ENCODE data around the gene ZNF578. TPM values are rescaled to one million over a fixed set of nuclear protein-coding genes. Genes with fewer than 3 reads are reported as not detected.
"Not testable (repeated sequence)": the region's sequence is repeated elsewhere in the genome, so short reads cannot be mapped to it uniquely, and the experiment has no call there.

The ZNF578 gene
- total RNA-seq, 4 donors from 2014 or later = 0.95 to 0.96 TPM; not detected in 2

DNA sequence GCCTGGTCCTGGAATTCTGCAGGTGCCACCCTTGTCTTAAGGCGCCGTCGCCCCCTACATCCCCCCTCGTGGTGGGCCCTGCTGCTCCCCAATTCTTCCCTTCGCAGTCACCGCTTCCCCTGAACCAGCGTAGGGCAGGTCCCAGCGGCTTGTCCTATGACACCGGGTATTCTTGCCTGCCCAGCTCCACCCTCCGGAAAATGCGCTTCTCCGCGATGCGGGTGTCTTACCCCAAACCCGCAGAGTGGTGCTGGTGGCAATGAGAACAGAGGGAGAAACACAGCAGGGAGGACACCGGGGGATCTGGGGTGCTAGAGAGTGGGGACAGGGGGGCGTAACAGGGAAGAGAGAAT is 83.1 kb downstream of the ZNF578 start:
- peaks cover 0 to 9% (median 3%) of the 10 kb centered on the region in 4 donors for H3K4me1 ChIP-seq
- 48% methylated on average over 17 of the region's 17 CpGs; no CpG with 5 or more reads in 1 of the 2 donors for WGBS, 2 donors (ENCODE audit: low coverage in 1 of 2)
- peak; percentile 15 for DNase-seq
- H3K27ac ChIP-seq = peak overlapping the region; percentile 64 to 86 (median 75)
- H3K36me3 ChIP-seq = peaks cover 0 to 34% (median 17%) of the 10 kb centered on the region in 4 donors
- in situ Hi-C loops (cut with MboI; ENCODE audit: low pct_ligation_motif_present in 1 of 4, low pct_unique_long_range_greater_than_20kb in 1 of 4, low sequenced_read_pairs in 3 of 4) (no loop called here), intact Hi-C loops (cut with DNase I; ENCODE audit: low total_unique reads) (no loop called here)
- H3K9me3 ChIP-seq = peaks cover 9 to 33% of the 10 kb centered on the region in 2 donors
- TF ChIP-seq EP300 (IDR thresholded peaks at IDR 0.05; ENCODE audit: low read depth) (no peak), POLR2A (IDR thresholded peaks at IDR 0.05) (no peak), POLR2AphosphoS5 (IDR thresholded peaks at IDR 0.05) (no peak)
- TF ChIP-seq, protein P1, sequence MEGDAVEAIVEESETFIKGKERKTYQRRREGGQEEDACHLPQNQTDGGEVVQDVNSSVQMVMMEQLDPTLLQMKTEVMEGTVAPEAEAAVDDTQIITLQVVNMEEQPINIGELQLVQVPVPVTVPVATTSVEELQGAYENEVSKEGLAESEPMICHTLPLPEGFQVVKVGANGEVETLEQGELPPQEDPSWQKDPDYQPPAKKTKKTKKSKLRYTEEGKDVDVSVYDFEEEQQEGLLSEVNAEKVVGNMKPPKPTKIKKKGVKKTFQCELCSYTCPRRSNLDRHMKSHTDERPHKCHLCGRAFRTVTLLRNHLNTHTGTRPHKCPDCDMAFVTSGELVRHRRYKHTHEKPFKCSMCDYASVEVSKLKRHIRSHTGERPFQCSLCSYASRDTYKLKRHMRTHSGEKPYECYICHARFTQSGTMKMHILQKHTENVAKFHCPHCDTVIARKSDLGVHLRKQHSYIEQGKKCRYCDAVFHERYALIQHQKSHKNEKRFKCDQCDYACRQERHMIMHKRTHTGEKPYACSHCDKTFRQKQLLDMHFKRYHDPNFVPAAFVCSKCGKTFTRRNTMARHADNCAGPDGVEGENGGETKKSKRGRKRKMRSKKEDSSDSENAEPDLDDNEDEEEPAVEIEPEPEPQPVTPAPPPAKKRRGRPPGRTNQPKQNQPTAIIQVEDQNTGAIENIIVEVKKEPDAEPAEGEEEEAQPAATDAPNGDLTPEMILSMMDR (IDR thresholded peaks at IDR 0.05) = no peak
- H3K4me3 ChIP-seq = peak overlapping the region; percentile 21 to 61 (median 39)
- no peaks in the 10 kb centered on the region for H3K27me3 ChIP-seq

DNA sequence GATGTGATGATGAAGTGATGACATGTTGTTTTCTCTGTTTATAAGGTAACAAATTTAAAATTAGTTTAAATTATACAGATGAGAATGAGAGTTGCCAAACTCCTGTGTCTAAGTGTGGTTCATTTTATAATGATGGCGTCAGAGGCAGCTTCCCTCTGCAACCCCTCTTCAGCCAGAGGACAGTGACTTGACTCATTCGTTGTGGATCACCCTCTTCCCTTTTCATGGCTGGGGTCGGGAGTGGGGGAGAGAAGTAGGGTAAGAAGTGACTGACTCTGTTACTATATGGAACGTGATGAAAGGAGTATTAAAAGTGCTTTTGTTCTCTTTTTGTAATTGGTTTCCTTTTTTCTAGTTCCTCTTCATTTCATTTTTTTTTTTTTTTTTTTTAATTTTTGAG is 85.5 kb downstream of the ZNF578 start:
- H3K9me3 ChIP-seq = peaks cover 12 to 24% of the 10 kb centered on the region in 2 donors
- H3K4me3 ChIP-seq; H3K4me1 ChIP-seq; DNase-seq; in situ Hi-C loops (cut with MboI; ENCODE audit: low pct_ligation_motif_present in 1 of 4, low pct_unique_long_range_greater_than_20kb in 1 of 4, low sequenced_read_pairs in 3 of 4); H3K27me3 ChIP-seq; H3K27ac ChIP-seq; intact Hi-C loops (cut with DNase I; ENCODE audit: low total_unique reads): not testable (repeated sequence)
- 75 to 87% methylated on average over 3 to 4 of the region's 4 CpGs for WGBS, 2 donors (ENCODE audit: low coverage in 1 of 2)
- peaks cover 0 to 44% (median 14%) of the 10 kb centered on the region in 4 donors for H3K36me3 ChIP-seq

DNA sequence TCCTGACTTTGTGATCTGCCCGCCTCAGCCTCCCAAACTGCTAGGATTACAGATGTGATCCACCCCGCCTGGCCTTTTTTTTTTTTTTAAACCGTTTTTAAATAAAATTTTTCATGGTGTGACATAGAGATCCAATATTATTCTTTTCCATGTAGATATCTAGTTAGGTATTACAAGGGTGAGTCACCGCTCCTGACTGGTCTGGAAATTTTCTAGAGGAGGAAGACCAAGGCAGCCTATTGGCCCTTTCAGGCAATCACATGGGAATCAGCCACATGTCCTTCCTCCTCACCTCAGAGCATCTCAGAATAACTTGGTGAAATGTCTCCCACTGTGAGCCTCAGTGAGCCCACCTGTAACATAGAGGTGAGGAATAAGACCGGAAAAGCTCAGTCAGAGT is 87.8 kb downstream of the ZNF578 start:
- in situ Hi-C loops (cut with MboI; ENCODE audit: low pct_ligation_motif_present in 1 of 4, low pct_unique_long_range_greater_than_20kb in 1 of 4, low sequenced_read_pairs in 3 of 4); DNase-seq; H3K27ac ChIP-seq; H3K27me3 ChIP-seq; H3K4me3 ChIP-seq; intact Hi-C loops (cut with DNase I; ENCODE audit: low total_unique reads); H3K4me1 ChIP-seq: not testable (repeated sequence)
- 95 to 100% methylated on average over 4 to 5 of the region's 5 CpGs for WGBS, 2 donors (ENCODE audit: low coverage in 1 of 2)
- Histone ChIP-seq H3K36me3 (peaks cover 0 to 59% (median 19%) of the 10 kb centered on the region in 4 donors), H3K9me3 (peaks cover 16% of the 10 kb centered on the region in 2 donors)

DNA sequence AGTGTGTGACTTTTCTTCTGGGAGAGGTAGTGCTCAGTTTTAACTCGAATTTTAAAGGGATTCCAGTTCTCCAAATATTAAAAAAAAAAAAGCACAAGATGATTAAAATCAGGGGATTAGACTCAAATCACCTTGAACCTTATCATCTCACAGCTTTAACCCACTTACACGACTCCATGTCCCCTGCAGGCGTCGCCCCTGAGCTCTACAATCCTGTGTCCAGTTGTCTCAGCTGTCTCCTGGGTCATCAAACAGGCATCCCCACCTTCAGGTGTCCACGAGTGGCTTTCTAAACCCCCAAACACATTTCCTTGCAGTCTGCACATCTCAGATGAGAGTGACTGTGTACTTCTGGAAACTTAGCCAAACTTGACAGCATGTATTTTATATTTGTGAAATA is 88.3 kb downstream of the ZNF578 start:
- in situ Hi-C loops (cut with MboI; ENCODE audit: low pct_ligation_motif_present in 1 of 4, low pct_unique_long_range_greater_than_20kb in 1 of 4, low sequenced_read_pairs in 3 of 4) = no loop called here
- no peaks in the 10 kb centered on the region for H3K27me3 ChIP-seq
- no peak overlapping the region for H3K27ac ChIP-seq
- peaks cover 0 to 5% (median 0%) of the 10 kb centered on the region in 4 donors for H3K4me1 ChIP-seq
- peaks cover 16% of the 10 kb centered on the region in 2 donors for H3K9me3 ChIP-seq
- WGBS, 2 donors (ENCODE audit: low coverage in 1 of 2) = 94 to 100% methylated on average over 3 to 5 of the region's 5 CpGs
- intact Hi-C loops (cut with DNase I; ENCODE audit: low total_unique reads) = no loop called here
- no peak overlapping the region for H3K4me3 ChIP-seq
- peaks cover 0 to 59% (median 20%) of the 10 kb centered on the region in 4 donors for H3K36me3 ChIP-seq
- DNase-seq = no peak
- TF ChIP-seq POLR2AphosphoS5 (IDR thresholded peaks at IDR 0.05) = no peak
- no peak for TF ChIP-seq POLR2A (IDR thresholded peaks at IDR 0.05)
- TF ChIP-seq, protein P1 (IDR thresholded peaks at IDR 0.05) = no peak
- no peak for TF ChIP-seq EP300 (IDR thresholded peaks at IDR 0.05; ENCODE audit: low read depth)

DNA sequence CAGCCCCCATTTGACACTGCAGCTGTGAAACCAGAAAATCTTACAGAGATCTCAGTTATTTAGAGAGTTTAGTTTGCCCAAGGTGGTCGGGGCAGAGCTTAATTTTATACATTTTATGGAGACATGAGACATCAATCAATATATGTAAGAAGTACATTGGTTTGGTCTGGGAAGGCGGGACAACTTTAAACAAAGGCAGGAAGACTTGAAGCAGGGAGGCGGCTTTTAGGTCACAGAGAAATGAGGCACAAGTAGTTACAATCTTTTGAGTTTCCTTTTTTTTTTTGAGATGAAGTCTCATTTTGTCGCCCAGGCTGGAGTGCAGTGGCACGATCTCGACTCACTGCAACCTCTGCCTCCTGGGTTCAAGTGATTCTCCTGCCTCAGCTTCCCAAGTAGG is 89.2 kb downstream of the ZNF578 start:
- Histone ChIP-seq H3K36me3 (peaks cover 0 to 68% (median 25%) of the 10 kb centered on the region in 4 donors), H3K9me3 (peaks cover 16 to 21% of the 10 kb centered on the region in 2 donors)
- H3K27ac ChIP-seq; DNase-seq; H3K4me3 ChIP-seq; H3K4me1 ChIP-seq; intact Hi-C loops (cut with DNase I; ENCODE audit: low total_unique reads); in situ Hi-C loops (cut with MboI; ENCODE audit: low pct_ligation_motif_present in 1 of 4, low pct_unique_long_range_greater_than_20kb in 1 of 4, low sequenced_read_pairs in 3 of 4); H3K27me3 ChIP-seq: not testable (repeated sequence)
- WGBS, 2 donors (ENCODE audit: low coverage in 1 of 2) = 88 to 93% methylated on average over 6 of the region's 6 CpGs

All from transverse colon (tissue), 4 donors.